ENCODE data around the gene COL23A1.

COL23A1 gene

DNA sequence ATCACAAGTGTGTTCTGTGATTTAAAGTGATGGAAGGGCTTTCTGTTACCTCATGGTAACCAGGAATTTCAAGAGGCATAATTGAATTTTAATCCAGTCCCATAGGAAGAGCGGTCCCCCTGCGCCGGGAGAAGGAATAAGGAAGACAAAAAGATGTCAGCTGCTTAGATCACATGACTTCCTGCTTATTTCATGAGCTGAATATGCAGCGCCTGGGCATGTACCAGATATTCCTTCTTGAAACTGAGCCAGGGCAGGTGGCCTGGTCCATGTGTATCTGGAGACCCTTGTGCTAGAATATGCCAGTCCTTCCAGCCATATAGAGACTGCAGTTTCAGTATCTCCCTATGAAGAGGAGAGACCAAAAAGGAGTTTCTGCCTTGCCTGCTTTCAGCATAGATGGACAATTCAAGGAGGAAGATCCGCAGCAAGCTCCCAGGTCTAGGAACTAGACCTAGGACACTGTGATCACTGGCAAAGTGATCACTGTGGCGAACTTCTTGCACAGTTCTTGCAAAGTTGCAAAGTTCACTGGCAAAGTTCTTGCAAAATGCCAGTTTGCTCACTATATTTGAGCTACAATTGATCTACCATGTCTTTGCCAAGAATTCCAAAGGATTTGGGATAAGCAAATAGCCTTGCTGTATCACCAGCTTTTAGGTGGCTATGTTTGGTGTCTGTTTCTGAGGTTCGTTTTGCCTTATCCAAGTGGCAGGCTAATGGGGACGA lies 254.7 kb downstream of the COL23A1 start:
- H3K27ac ChIP-seq, result no peak overlapping the region
- no peak for TF ChIP-seq CTCF (conservative IDR thresholded peaks at IDR 0.05)

- H3K27ac ChIP-seq, result no peak overlapping the region
- TF ChIP-seq CTCF (conservative IDR thresholded peaks at IDR 0.05), result no peak
These were observed 255.3 kb downstream of the COL23A1 start for GRCh38 chr5:178334861-178335260.

- no peak overlapping the region for H3K27ac ChIP-seq
These were observed 256.2 kb downstream of the COL23A1 start for GRCh38 chr5:178333821-178334481.

GRCh38 chr5:178332210-178332641 lies 258.0 kb downstream of the COL23A1 start:
- peak overlapping the region; percentile 58 for H3K27ac ChIP-seq
- no peak for TF ChIP-seq CTCF (conservative IDR thresholded peaks at IDR 0.05)

More at GRCh38 chr5:178333821-178334481, 256.2 kb downstream of the COL23A1 start:
- TF ChIP-seq CTCF (conservative IDR thresholded peaks at IDR 0.05), result no peak

DNA sequence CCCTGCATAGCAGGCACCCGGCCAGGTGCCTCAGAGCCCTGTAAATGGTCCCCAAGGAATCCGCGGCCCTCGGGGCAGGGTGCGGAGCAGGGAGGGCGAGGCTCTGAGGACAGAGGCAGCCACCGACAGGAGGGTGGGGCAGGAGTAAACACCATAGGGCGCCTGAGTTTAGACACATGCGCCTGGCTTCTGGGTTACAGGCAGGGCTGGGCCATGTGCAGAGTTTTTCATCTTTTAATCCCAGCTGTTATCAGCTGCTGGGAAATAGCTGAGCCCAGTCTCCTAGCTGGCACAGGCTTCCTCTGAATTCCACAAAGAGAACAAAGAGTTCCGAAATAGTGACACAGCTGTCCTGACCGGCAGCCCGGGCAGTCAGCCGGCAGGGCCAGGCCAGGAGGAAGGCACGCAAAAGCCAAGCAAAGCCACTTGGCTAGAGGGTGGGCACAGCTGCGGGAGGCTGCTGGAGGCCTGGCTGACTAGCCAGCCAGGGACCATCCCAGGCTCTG lies 258.6 kb downstream of the COL23A1 start:
- H3K27ac ChIP-seq, result peak overlapping the region; percentile 58
- no peak for TF ChIP-seq CTCF (conservative IDR thresholded peaks at IDR 0.05)

GRCh38 chr5:178330791-178331404 lies 259.3 kb downstream of the COL23A1 start:
- peak overlapping the region; percentile 58 for H3K27ac ChIP-seq
- TF ChIP-seq CTCF (conservative IDR thresholded peaks at IDR 0.05), result no peak

Data from VCaP (cell line).